Ishikawa (cell line): ENCODE data around the gene ZFYVE9.

ENCODE experiments used
- CEBPB ChIP-seq: IDR thresholded peaks from 2 replicates; pipeline ENCODE4 v1.6.1; 2012
- CREB1 ChIP-seq: IDR thresholded peaks from 2 replicates; pipeline ENCODE4 v1.6.1; 2012; ENCODE audit warnings: low read depth
- EGR1 ChIP-seq: IDR thresholded peaks from 2 replicates; pipeline ENCODE4 v1.6.1; 2012
- EP300 ChIP-seq: IDR thresholded peaks from 2 replicates; pipeline ENCODE4 v1.6.1; 2012; ENCODE audit warnings: borderline replicate concordance
- FOXM1 ChIP-seq: IDR thresholded peaks from 2 replicates; pipeline ENCODE4 v1.6.1; 2012; ENCODE audit warnings: low read depth, borderline replicate concordance
- NFIC ChIP-seq: IDR thresholded peaks from 2 replicates; pipeline ENCODE4 v1.6.1; 2012
- RAD21 ChIP-seq: IDR thresholded peaks from 2 replicates; pipeline ENCODE4 v1.6.1; 2012; ENCODE audit warnings: low read depth
- TAF1 ChIP-seq: IDR thresholded peaks from 2 replicates; pipeline ENCODE4 v1.6.1; 2012; ENCODE audit warnings: low read depth, mild to moderate bottlenecking
- TCF12 ChIP-seq: IDR thresholded peaks from 2 replicates; pipeline ENCODE4 v1.6.1; 2012; ENCODE audit warnings: low read depth
- TEAD4 ChIP-seq: IDR thresholded peaks from 2 replicates; pipeline ENCODE4 v1.6.1; 2012
- YY1 ChIP-seq: IDR thresholded peaks from 2 replicates; pipeline ENCODE4 v1.6.1; 2012; ENCODE audit warnings: low read depth
- ZBTB7A ChIP-seq: IDR thresholded peaks from 2 replicates; pipeline ENCODE4 v1.6.1; 2012; ENCODE audit warnings: low read depth
- TF ChIP-seq, protein P1 (sequence below): IDR thresholded peaks from 2 replicates; pipeline ENCODE4 v1.6.1; 2012; ENCODE audit warnings: low read depth, mild to moderate bottlenecking
- TF ChIP-seq, protein P2 (sequence below): IDR thresholded peaks from 2 replicates; pipeline ENCODE4 v1.6.1; 2012
- TF ChIP-seq, protein P3 (sequence below): IDR thresholded peaks from 2 replicates; pipeline ENCODE4 v1.6.1; 2012

The ZFYVE9 gene

GRCh38 chr1:52193985-52194384 lies 52.1 kb downstream of the ZFYVE9 start:
- no peak for TF ChIP-seq TAF1
- no peak for TF ChIP-seq NFIC
- no peak for TF ChIP-seq EP300
- TF ChIP-seq TCF12 = no peak
- TF ChIP-seq, protein P1, sequence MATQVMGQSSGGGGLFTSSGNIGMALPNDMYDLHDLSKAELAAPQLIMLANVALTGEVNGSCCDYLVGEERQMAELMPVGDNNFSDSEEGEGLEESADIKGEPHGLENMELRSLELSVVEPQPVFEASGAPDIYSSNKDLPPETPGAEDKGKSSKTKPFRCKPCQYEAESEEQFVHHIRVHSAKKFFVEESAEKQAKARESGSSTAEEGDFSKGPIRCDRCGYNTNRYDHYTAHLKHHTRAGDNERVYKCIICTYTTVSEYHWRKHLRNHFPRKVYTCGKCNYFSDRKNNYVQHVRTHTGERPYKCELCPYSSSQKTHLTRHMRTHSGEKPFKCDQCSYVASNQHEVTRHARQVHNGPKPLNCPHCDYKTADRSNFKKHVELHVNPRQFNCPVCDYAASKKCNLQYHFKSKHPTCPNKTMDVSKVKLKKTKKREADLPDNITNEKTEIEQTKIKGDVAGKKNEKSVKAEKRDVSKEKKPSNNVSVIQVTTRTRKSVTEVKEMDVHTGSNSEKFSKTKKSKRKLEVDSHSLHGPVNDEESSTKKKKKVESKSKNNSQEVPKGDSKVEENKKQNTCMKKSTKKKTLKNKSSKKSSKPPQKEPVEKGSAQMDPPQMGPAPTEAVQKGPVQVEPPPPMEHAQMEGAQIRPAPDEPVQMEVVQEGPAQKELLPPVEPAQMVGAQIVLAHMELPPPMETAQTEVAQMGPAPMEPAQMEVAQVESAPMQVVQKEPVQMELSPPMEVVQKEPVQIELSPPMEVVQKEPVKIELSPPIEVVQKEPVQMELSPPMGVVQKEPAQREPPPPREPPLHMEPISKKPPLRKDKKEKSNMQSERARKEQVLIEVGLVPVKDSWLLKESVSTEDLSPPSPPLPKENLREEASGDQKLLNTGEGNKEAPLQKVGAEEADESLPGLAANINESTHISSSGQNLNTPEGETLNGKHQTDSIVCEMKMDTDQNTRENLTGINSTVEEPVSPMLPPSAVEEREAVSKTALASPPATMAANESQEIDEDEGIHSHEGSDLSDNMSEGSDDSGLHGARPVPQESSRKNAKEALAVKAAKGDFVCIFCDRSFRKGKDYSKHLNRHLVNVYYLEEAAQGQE = no peak
- no peak for TF ChIP-seq RAD21
- TF ChIP-seq, protein P2, sequence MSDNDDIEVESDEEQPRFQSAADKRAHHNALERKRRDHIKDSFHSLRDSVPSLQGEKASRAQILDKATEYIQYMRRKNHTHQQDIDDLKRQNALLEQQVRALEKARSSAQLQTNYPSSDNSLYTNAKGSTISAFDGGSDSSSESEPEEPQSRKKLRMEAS = no peak
- no peak for TF ChIP-seq YY1
- TF ChIP-seq CREB1 = no peak
- TF ChIP-seq TEAD4 = no peak
- TF ChIP-seq, protein P3, sequence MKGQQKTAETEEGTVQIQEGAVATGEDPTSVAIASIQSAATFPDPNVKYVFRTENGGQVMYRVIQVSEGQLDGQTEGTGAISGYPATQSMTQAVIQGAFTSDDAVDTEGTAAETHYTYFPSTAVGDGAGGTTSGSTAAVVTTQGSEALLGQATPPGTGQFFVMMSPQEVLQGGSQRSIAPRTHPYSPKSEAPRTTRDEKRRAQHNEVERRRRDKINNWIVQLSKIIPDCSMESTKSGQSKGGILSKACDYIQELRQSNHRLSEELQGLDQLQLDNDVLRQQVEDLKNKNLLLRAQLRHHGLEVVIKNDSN = no peak
- TF ChIP-seq FOXM1 = no peak
- TF ChIP-seq CEBPB = no peak
- no peak for TF ChIP-seq EGR1
- no peak for TF ChIP-seq ZBTB7A

DNA sequence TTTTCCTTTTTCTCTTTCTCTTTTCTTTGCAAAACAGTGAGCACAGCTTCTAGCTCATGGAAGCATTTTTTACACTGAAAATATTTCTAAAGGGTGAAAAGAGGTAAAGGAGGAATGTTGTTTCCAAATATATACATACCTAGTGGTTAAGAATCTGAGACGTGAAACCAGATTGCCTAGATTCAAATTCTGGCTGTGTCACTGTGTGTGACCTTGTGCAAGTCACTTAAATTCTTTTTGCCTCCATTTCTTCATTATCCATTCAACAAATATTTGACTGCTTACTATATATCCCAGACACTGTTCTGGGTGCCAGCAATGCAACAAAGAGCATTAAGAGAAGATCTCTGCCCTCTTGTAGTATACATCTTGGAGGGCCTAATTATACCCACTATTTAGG lies 53.3 kb downstream of the ZFYVE9 start:
- TF ChIP-seq CREB1 (no peak), CEBPB (no peak), EP300 (no peak)
- TF ChIP-seq, protein P3 = no peak

GRCh38 chr1:52203935-52204625 lies 62.2 kb downstream of the ZFYVE9 start:
- no peak for TF ChIP-seq TCF12
- TF ChIP-seq, protein P2 = no peak
- TF ChIP-seq EP300 = no peak
- TF ChIP-seq, protein P3 = no peak
- no peak for TF ChIP-seq FOXM1
- no peak for TF ChIP-seq ZBTB7A
- no peak for TF ChIP-seq EGR1

DNA sequence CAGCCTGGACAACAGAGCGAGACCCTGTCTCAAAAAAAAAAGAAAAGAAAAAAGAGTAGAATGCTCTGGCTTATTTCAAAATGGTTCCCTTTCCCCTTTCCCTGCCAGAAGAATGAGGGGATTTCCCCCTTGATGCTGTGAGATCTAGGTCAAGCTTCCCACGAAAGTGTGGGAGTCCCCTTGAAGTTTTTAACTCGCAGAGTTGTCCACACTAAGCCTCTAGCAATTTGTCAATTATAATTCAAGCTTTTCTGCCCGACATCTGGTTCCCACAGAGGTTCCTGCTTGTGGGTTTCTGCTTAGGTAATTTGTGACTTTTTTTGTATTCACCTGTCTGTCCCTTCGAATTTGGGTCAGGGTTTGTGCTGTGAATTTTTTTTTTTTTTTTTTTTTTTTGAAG lies 62.8 kb downstream of the ZFYVE9 start:
- no peak for TF ChIP-seq TAF1
- TF ChIP-seq RAD21 = no peak
- TF ChIP-seq FOXM1 = no peak
- no peak for TF ChIP-seq YY1
- no peak for TF ChIP-seq NFIC
- TF ChIP-seq, protein P3 = no peak
- no peak for TF ChIP-seq TEAD4
- TF ChIP-seq CREB1 = no peak
- no peak for TF ChIP-seq TCF12
- TF ChIP-seq EGR1 = no peak
- TF ChIP-seq ZBTB7A = no peak
- TF ChIP-seq, protein P2 = no peak
- TF ChIP-seq CEBPB = no peak
- TF ChIP-seq EP300 = no peak
- TF ChIP-seq, protein P1 = no peak

- TF ChIP-seq, protein P2 = no peak
- TF ChIP-seq RAD21 (no peak), EP300 (no peak), TAF1 (no peak), CREB1 (no peak), TEAD4 (no peak), CEBPB (no peak), FOXM1 (no peak), YY1 (no peak), ZBTB7A (no peak), NFIC (no peak), TCF12 (no peak), EGR1 (no peak)
- TF ChIP-seq, protein P3 = no peak
- TF ChIP-seq, protein P1 = no peak
Measured at GRCh38 chr1:52209429-52209828, 67.5 kb downstream of the ZFYVE9 start.
